Activated T-cell treated with anti-CD3 and anti-CD28 coated beads, Interleukin-2, amount 50 U/mL, for 1 hour (primary cell): ENCODE data around the gene SLC49A4.

Experiments used
- DNase-seq: peaks from one replicate; pipeline ENCODE4 v3.0.0-alpha.2; 2020

SLC49A4 gene

DNA sequence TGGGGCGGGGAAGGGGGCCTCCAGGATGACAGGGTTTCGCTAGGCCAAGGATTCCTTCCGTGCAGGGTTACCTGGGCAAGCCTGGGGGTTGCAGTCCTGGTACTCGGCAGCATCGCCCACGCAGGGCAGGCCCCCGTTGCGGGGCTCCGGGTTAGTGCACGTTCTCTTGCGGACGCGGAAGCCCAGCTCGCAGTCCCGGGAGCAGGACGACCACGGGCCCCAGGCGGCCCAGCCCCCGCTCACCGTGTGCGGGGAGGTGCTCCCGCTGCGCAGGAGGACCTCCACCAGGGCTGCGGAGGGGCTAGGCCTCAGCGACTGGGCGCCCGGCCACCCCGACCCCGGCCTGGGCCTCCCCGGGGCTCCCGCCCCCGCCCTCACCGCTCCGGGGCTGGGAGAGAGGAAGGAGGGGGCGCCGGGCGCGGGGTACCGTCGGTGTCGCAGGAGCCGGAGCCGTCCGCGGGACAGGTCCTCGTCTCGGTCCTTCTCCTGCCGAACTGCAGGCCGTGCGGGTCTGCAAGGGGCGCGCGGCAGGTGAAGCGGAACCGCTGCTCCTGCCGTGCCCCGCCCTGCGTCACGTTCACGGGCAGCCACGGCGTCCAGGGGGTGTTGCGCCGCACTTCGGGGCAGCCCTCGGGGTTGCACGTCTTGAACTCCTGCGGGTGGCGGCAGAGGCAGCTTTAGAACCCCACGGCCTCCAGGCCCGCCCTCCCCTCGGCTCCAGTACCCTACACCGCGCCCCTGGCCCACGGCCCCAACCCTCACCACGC lies 118.1 kb downstream of the SLC49A4 start:
- DNase-seq: no peak

- DNase-seq: no peak
Observed at GRCh38 chr3:122913539-122914100, 118.8 kb downstream of the SLC49A4 start.

DNA sequence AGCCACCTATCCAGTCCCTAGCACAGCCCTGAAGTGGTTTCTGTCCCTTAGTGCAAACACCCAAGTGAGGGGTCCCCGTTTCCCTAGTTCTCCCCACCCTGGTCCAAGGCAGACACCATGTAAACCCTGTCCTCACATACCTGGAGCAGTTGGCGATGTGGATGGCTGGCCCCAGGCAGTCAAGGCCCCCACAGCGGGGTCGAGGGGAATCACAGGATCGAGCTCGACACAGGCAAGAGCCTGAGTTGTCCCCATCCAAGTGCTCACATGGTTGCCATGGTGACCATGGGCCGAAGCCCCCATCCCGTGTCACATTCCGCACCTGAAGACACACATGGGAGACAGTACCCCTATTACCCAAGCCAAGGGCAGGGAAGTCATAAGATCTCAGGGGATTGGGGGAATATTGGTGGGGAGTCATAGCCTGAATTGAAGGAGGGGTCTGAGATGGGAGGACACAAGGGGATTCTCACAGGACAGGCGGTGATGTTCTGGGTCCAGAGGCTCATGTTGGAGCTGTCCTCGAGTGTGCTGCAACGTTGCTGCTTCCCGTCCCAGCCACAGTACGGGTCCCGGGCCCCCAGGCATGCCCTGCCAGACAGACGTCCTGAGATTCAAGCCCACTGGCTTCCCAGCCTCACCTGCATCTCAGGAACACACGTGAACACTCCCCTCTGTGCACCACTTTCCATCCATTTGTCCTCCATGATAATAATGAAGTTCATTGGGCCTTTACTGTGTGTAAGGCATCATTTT lies 120.6 kb downstream of the SLC49A4 start:
- no peak for DNase-seq

DNA sequence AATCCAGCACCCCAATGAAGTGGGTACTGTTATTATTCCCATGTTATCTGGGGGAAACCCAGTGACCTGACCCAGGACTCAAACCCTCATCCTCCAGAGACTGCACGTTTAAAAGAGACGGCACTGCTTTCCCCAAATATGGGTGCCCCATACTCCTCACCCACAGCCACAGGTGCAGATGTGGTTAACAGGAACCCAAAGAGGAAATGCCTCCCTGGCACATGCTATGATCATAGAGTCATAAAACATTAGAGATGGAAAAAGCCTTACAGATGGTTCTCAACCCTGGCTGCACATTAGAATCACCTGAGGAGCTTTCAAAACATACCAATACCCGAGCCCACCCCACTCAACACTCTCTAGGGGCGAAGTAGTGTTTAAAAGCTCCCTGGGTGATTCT lies 121.2 kb downstream of the SLC49A4 start:
- DNase-seq: no peak

- no peak for DNase-seq
Observed at GRCh38 chr3:122916580-122916979, 121.7 kb downstream of the SLC49A4 start.

- no peak for DNase-seq
Observed at GRCh38 chr3:122917412-122917811, 122.5 kb downstream of the SLC49A4 start.

DNA sequence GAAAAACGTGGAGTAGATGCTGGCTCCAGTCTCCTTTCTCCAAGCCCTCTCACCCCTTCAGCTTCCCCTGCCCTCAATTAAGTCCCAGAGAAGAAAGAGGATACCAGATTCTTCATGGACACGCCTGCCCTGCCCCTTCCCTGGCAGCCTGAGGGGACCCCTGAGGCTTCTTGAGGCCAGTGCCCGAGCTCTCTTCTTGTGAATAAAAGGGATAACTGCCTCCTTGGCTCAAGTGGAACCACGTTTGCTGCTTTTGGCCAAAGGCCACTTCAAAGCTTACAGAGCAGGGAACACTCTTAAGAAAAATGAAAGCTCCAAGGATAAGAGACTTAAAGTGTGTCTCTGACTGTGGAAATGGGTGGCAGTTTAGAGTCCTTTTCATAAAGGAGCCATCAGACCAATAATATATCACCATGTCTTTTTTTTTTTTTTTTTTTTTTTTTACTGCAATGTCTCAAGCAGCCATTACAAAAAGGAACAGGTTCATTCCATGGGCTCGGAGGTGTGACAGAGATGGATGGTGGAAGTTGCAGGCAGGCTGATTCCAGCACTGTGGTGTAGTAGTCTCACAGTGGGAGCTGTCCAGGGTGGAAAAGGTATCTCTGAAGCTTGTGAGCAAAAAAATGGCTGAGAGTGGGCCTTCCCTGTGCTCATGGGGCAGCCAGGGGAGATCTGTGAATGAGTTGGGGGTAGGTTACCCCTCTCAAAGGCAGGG lies 123.9 kb downstream of the SLC49A4 start:
- no peak for DNase-seq

GRCh38 chr3:122919291-122919610 lies 124.4 kb downstream of the SLC49A4 start:
- no peak for DNase-seq

- no peak for DNase-seq
Observed at GRCh38 chr3:122920986-122921385, 126.1 kb downstream of the SLC49A4 start.

DNA sequence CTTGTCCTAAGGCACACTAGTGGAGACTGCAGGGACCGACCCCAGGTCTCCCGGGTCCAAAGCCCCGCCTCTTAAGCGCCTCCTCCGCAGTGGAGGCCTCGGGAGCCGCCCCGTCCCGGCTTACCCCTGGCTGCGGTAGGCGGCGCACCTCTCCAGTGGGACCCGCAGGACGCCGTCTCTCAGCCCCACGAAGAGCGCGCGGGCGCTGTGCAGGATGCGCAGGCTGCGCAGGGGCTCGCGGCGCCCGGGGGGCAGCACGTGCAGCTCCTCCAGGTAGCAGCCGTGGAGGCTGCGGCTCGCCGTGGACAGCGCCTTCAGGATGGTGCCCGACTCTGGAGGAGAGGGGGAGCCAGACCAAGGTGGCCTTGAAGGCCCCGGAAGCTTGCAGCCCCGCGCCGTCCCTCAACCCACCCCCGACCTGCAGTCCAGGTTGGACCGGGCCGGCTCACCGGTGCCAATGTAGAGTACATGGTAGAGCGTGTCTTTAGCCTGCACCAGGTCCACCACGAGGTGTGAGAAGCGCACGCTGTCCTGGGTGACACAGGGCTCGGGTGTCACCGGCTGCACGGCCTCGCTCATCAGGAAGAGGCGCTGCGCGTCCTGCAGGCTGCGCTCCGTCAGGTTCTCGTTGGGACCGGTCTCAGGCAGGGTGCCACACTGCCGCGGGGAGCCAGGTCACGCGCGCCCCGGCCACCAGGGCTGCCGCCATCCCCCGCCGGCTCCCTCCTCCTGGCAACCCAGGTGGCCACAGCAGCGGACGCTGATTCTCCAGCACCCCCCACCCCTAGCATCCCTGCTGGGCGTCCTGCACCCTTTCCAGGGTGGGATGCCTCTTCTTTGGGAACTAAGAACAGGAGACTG lies 127.2 kb downstream of the SLC49A4 start:
- no peak for DNase-seq

DNA sequence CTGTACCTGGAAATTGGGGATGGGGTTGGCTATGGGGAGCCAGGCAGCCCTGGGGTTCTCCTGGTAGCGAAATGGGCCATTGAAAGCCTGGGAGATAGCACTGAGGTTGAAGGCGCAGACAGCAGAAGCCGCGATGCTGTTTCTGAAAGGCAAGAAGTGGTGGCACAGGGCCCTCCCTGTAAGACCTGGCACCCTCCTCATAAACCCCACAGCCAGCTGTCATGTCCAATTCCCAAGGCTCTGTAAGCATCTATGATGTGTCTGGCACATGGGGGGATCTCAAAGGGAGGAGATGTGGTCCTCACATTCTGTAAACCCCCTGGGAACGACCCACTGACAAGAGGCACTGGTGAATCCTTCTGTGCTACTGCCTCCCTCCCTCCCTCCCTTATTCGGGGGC lies 128.7 kb downstream of the SLC49A4 start:
- DNase-seq: no peak

DNA sequence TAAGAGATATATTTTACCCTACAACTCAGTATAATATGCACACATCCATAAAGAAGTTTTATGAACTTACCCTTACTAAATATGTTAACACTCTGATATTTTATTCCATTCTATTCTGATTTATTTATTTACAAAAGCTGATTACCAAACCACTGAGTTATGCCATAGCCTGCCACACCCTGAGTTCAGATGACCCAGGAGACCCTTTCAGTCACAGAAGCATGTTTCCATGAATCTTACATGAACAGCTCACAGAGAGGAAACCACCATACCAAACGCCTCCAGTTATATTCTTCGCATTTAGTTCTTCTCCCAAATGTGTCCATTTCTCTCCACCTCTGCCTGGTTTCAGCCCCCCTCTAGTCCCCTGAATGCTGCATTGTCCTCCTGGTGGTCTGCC lies 129.2 kb downstream of the SLC49A4 start:
- no peak for DNase-seq

GRCh38 chr3:122925756-122926155 lies 130.9 kb downstream of the SLC49A4 start:
- no peak for DNase-seq

- no peak for DNase-seq
Observed at GRCh38 chr3:122926322-122926721, 131.5 kb downstream of the SLC49A4 start.

- no peak for DNase-seq
Observed at GRCh38 chr3:122926811-122927210, 131.9 kb downstream of the SLC49A4 start.

GRCh38 chr3:122927726-122928125 lies 132.9 kb downstream of the SLC49A4 start:
- DNase-seq: no peak

- DNase-seq: no peak
Observed at GRCh38 chr3:122928396-122929187, 133.7 kb downstream of the SLC49A4 start.

DNA sequence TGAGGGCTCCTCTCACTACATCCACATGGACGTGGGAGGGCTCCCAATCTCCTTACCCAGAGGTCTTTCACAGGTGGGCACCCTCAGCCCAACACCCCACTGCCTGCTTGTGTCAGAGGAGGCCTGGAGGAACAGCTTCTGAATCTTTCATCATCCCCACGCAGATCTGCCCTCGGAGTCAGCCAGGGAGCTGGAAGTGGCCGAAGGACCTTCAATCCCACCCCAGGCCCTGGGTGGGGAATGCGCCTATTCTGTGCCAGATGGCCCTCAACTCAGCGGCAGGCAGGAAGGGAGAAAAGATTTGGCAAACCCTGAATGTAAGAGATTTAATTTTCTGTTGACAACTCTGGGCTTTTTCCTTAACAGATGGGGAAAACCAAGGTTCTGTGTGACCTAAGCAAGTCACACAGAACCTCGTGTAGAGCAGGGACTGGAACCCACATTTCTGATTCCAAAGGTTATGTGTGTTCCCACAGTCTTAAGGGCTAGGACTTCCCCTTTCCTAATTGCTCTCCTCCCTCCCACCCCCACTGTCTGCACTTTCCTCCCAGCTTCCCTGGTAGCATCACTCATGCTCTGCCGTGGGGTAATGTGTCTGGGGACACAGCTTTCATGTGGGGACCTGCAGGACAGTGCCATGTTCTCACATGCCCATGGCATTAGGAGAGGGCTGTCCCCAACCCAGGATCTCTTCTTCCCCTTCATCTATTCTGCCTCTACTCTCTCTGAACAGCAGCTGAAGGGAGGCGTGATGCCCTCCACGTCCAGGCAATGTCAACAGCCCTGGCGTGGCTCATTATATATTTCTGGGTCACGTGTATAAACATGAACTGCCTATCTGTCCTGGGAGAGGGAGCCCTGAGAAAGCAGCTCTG lies 134.6 kb downstream of the SLC49A4 start:
- no peak for DNase-seq

GRCh38 chr3:122930063-122930997 lies 135.5 kb downstream of the SLC49A4 start:
- no peak for DNase-seq
